C4-2B (cell line): ENCODE measurements around the gene DNAH14.
"Not testable (repeated sequence)": the region's sequence is repeated elsewhere in the genome, so short reads cannot be mapped to it uniquely, and the experiment has no call there.

Experiments used
- H3K27ac ChIP-seq: fragments of 450-650 bp; 2 replicates; pipeline ENCODE4 v1.5.1; 2017
- CTCF ChIP-seq: fragments of 450-650 bp; conservative IDR thresholded peaks from 2 replicates; pipeline ENCODE4 v1.5.1; 2017; ENCODE audit warnings: mild to moderate bottlenecking
- ZFX ChIP-seq: fragments of 450-650 bp; IDR thresholded peaks from 2 replicates; pipeline ENCODE4 v1.6.1; 2017

DNAH14 gene

DNA sequence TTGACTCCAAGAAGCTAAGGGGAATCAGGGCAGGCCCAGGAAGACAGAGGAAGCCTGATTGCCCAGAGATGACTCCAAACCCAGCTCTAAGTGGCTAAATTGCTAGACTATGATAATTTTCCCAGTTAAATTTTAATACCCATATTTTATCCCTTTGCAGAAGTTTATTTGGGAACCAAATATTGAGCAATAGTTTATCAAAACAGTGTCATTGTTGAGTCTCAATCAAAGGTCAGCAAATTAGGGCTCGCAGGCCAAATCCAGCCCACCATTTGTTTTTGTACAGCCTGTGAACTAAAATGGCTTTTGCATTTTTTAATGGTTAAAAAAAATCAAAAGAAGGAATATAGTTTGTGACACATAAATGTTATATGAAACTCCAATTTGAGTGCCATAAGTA is 451.2 kb downstream of the DNAH14 start:
- no peak overlapping the region for H3K27ac ChIP-seq

DNA sequence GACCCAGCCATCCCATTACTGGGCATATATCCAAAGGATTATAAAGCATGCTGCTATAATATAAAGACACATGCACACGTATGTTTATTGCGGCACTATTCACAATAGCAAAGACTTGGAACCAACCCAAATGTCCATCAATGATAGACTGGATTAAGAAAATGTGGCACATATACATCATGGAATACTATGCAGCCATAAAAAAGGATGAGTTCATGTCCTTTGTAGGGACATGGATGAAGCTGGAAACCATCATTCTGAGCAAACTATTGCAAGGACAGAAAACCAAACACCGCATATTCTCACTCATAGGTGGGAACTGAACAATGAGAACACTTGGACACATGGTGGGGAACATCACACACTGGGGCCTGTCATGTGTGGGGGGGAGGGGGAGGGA is 457.4 kb downstream of the DNAH14 start:
- H3K27ac ChIP-seq = not testable (repeated sequence)

More for the DNA sequence above, 451.2 kb downstream of the DNAH14 start:
- TF ChIP-seq CTCF (no peak), ZFX (no peak)

DNA sequence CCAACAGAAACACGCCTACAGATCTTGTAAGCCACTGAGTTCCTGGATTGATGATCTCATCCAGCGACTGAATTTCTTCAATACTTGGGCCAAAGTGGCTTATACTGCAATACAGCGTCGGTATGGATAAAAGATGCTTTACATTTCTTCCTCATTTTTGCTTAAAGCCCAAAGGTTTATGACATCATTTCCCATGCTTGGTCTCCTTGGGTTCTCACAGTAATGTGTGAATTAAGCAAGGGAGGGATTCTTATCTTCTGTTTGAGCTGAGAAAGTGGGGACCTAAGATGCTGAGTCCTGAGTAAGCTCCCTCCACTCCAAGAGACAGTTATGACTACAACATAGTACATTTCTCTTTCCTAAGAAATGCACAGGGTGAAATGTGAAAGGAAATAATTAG is 458.9 kb downstream of the DNAH14 start:
- H3K27ac ChIP-seq = no peak overlapping the region
- TF ChIP-seq CTCF = no peak
- no peak for TF ChIP-seq ZFX

GRCh38 chr1:225389843-225390242 is 460.4 kb downstream of the DNAH14 start:
- TF ChIP-seq CTCF = no peak
- no peak for TF ChIP-seq ZFX
- no peak overlapping the region for H3K27ac ChIP-seq

GRCh38 chr1:225396357-225396756 is 466.9 kb downstream of the DNAH14 start:
- TF ChIP-seq CTCF (no peak), ZFX (no peak)
- no peak overlapping the region for H3K27ac ChIP-seq

DNA sequence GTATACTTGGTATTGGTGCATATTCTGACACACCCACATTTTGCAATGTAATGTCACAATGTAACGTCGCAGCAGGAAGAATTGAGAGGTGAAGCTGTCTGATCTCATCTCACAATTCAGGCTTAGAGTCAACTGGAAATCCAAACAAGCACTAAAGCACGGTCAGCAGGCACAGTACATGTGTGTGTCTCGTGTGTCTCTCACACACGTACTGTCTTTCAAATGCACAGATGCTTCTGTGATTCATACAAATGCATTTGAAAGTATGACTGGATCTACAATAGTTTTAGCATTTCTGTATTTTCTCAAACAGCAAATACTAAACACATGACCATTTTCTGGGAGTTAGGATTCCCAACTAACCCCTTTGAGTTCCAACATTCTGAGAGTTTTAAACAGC is 471.5 kb downstream of the DNAH14 start:
- no peak for TF ChIP-seq ZFX
- no peak for TF ChIP-seq CTCF
- no peak overlapping the region for H3K27ac ChIP-seq

DNA sequence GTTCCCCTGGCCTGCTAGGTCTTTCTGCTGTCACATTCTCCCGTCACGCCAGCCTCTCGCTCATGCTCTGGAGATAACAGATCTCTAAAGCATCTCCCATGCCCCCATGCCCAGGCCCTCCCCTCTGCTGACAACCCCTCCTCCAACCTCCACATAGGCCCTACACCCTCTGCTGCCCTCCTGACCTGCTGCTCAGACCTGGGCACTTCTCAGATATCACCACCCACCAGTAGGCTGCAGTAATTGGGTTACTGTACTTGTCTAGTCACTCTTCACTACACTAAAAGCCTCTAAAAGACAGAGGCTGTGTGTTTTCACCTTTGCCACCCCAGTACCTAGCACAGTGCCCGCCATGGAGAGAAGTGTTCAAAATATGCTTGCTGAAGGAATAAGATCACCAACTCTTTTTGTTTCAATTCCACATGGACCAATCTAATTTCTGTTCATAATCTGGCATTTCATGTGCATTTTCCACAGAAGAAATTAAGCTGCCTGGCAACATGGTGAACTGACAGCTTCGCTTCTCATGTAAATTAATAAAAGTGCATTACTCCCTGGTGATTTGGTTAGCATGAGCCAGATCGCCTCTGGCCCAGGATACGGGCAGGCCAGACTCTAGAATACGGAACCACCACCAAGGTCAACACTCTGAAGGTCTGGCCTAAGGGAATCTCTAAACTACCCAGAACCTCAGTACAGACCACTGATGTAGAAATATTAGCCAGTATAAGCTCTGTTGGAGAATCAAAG is 477.7 kb downstream of the DNAH14 start:
- H3K27ac ChIP-seq = no peak overlapping the region
- TF ChIP-seq ZFX = no peak
- no peak for TF ChIP-seq CTCF

DNA sequence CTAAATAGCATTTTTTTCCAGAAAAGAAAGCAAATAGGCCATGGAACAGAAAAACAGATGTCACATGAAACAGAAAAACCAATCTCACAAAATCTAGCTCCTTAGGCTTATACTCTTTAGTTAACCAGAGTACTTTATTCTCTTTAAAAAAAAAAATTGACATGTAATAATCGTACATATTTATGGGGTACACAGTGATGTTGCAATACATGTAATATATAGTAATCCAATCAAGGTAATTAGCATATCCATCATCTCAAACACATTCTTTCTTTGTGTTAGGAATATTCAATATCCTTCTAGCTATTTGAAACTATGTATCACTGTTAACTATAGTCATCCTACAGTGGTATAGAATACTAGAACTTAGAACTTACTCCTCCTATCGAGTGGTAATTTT is 478.3 kb downstream of the DNAH14 start:
- TF ChIP-seq CTCF (no peak), ZFX (no peak)
- H3K27ac ChIP-seq = no peak overlapping the region
